Measurements from ENCODE around the gene TFF3.

TFF3 gene

GRCh38 chr21:42358937-42359336, 43.7 kb upstream of the TFF3 start:
- TF ChIP-seq, protein P1, sequence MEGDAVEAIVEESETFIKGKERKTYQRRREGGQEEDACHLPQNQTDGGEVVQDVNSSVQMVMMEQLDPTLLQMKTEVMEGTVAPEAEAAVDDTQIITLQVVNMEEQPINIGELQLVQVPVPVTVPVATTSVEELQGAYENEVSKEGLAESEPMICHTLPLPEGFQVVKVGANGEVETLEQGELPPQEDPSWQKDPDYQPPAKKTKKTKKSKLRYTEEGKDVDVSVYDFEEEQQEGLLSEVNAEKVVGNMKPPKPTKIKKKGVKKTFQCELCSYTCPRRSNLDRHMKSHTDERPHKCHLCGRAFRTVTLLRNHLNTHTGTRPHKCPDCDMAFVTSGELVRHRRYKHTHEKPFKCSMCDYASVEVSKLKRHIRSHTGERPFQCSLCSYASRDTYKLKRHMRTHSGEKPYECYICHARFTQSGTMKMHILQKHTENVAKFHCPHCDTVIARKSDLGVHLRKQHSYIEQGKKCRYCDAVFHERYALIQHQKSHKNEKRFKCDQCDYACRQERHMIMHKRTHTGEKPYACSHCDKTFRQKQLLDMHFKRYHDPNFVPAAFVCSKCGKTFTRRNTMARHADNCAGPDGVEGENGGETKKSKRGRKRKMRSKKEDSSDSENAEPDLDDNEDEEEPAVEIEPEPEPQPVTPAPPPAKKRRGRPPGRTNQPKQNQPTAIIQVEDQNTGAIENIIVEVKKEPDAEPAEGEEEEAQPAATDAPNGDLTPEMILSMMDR (conservative IDR thresholded peaks at IDR 0.05; ENCODE audit: low read depth, low read length) = no peak
- H3K4me3 ChIP-seq (ENCODE audit: low read depth, low read length) = no peak overlapping the region
- no peak for DNase-seq (ENCODE audit: low read depth)

DNA sequence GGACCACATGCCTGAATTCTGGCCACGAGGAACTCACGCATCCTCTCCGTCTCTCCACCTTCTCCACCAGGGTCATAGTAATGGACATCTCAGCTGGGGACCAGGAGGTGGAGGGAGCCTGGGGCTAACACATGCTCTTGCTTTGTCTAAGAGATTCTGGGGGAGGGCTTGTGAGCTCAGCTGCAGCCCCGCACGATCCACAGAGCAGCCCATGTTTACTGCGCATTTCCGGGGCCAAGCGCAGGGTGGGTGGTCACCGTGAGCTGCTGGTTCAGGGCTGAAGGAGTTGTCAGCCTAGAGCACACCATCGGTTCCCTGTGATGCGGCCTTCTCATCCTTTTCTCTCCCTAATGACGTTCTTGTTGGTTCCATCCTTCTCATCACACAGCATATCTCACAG, 43.1 kb upstream of the TFF3 start:
- TF ChIP-seq, protein P1 (conservative IDR thresholded peaks at IDR 0.05; ENCODE audit: low read depth, low read length) = no peak
- no peak overlapping the region for H3K4me3 ChIP-seq (ENCODE audit: low read depth, low read length)
- DNase-seq (ENCODE audit: low read depth) = no peak

DNA sequence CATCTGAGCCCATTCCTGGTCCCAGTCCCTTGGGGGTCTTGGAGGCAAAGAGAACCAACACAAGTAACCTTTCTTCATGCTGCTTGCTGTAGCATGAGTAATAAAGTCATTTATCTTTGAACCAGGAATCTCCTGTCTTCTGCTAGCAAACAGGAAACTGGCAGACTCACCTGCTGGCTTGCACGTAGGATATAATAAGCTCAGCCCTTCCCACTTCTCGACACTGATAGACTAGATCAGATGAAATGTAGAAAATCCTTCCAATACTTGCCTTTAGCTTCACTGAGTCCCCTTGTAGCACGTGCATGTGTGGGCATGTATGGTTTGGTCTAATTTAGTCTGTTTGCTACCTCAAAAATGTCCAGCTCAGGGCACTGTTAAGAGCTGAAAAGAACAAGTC, 42.1 kb upstream of the TFF3 start:
- DNase-seq (ENCODE audit: low read depth) = no peak
- TF ChIP-seq, protein P1 (conservative IDR thresholded peaks at IDR 0.05; ENCODE audit: low read depth, low read length) = no peak
- H3K4me3 ChIP-seq (ENCODE audit: low read depth, low read length) = no peak overlapping the region

DNA sequence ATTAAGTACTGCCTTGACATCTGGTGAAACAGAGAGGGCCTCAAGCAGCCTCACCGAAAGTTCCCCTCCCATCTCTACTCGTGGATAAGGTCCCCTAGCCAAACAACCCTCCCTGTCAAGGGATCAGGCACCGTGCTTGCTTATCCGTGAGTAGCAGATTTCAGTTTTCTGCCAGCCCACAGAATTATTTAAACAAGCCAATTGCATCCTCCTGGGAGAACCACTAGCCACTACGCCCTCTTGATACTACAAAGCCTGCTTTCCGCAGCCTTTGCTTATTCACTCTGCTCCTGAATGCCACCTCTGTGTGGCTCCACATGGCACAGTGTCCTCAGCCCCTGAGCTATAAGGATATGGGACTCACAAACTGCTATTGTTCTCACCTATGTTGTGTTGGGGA, 41.4 kb upstream of the TFF3 start:
- no peak for DNase-seq (ENCODE audit: low read depth)
- TF ChIP-seq, protein P1 (conservative IDR thresholded peaks at IDR 0.05; ENCODE audit: low read depth, low read length) = no peak
- H3K4me3 ChIP-seq (ENCODE audit: low read depth, low read length) = no peak overlapping the region

DNA sequence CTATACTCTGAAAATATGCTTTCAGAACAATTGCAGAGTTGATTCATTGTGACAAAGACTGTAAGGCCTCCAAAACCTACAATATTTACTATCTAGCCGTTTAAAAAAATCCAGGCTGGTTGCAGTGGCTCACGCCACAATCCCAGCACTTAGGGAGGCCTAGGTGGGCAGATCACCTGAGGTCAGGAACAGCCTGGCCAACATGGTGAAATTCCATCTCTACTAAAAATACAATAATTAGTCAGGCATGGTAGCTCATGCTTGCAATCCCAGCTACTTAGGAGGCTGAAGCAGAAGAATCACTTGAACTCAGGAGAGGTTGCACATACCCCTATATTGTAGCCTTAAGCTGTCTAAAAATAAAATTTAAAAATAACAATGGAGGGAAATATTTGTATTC, 40.8 kb upstream of the TFF3 start:
- no peak for DNase-seq (ENCODE audit: low read depth)
- TF ChIP-seq, protein P1 (conservative IDR thresholded peaks at IDR 0.05; ENCODE audit: low read depth, low read length) = no peak
- H3K4me3 ChIP-seq (ENCODE audit: low read depth, low read length) = no peak overlapping the region

DNA sequence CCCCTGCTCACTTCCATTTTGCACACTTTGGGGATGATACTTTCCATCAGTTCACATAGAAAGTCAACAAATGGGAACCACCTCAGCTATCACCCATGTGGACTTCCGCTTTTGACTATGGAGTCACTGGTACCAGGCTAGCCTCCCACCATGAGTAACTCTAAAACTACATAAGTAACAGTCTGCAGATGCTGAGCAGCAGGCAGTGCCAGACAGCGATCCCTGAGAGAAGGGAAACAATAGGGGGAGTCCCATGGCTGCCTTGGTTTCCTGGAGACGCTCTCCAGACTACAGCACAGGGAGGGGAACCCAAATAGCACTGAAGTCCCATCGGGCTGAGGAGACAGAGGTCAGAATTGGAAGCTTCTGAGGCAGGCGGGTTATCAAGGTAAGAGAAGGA, 38.4 kb upstream of the TFF3 start:
- H3K4me3 ChIP-seq (ENCODE audit: low read depth, low read length) = no peak overlapping the region
- TF ChIP-seq, protein P1 (conservative IDR thresholded peaks at IDR 0.05; ENCODE audit: low read depth, low read length) = no peak
- no peak for DNase-seq (ENCODE audit: low read depth)

DNA sequence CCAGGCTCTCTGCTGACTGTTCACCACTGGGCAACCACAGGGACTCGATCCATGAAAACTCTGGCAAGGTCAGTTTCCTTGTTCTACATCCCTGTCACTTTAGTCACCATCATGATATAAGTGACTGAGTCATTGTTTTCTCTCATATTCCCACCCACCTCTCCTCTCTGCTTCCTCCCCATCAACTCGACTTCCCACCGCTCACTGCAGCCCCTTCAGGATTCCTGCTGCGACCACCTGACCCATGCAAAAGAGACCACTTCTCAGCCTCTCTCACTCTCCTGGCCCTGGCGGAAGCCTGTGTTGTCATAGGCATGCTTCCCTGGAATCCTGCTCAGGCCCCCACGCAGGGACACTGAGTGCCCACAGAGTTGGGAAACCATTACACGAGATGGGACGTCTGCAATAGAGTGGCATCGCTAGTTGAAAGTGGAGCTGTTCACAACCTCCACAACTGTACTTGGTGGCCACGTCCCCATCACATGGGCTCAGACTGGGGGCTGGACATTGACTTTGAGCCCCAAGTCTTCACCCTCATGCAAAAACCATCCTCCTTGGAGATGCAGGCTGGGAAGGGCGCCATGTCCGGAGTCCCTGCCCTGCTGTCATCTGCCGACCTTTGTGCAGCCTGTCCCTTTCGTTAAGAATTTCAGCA, 37.4 kb upstream of the TFF3 start:
- TF ChIP-seq, protein P1 (conservative IDR thresholded peaks at IDR 0.05; ENCODE audit: low read depth, low read length) = no peak
- no peak for DNase-seq (ENCODE audit: low read depth)
- no peak overlapping the region for H3K4me3 ChIP-seq (ENCODE audit: low read depth, low read length)
